NOMO-1 (cell line): ENCODE data around the gene FAM174C.
"Not testable (repeated sequence)": the region's sequence is repeated elsewhere in the genome, so short reads cannot be mapped to it uniquely, and the experiment has no call there.

Experiments
- DNase-seq, 2 experiments: peaks; one replicate each; lab custom pipeline; 2025; ENCODE audit not compliant: unreplicated experiment in 2 of 2; lab: John Stamatoyannopoulos, UW

FAM174C gene

DNA sequence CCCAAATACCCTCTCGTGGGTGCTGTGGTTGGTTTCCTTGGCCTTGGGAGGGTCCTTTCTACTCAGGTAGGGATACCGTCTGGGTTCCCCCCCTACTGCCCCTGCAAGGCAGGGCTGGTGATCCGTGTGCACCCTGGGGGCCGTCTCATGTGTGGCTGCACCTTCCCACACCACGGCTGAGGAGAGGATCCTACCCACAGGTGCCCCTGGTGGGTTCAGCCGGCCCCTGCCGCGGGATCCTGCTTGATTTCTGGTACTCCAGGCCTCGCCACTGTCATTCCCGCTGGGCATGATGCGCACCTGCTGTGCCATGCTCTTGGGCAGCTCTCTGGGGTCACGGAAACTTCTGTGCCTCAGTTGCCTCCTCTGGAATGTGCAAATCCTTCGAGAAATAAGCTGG lies 41.1 kb downstream of the FAM174C start:
- DNase-seq, result no peak

DNA sequence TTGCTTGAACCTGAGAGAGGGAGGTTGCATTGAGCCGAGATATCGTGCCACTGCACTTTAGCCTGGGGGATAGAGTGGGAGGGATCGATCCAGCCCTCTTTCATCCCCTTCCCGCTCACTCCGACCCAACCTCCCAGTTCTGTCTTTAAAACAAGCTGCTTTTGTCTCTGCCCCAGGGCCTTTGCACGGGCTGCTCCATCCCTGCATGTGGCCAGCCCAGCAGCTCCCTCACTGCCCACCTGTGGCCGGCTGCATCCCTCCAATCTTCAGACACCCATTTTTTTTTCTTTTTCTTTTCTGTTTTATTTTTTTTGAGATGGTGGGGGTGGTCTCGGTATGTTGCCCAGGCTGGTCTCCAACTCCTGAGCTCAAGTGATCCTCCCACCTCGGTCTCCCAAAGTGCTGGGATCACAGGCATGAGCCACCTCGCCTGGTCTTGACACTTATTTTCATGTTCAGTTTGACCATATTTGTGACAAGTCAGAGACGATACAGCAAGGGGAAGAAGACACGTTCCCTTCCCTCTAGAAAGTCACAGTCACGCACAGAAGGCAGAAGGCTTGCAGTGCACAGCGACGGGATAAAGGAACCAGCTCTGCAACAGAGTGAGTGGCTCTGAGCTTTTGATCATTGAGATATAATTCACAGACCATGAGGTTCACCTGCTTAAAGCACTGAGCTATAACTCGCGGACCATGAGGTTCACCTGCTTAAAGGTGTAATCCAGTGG lies 42.1 kb downstream of the FAM174C start:
- peak in 1 of 2 experiments; percentile 46 for DNase-seq

DNA sequence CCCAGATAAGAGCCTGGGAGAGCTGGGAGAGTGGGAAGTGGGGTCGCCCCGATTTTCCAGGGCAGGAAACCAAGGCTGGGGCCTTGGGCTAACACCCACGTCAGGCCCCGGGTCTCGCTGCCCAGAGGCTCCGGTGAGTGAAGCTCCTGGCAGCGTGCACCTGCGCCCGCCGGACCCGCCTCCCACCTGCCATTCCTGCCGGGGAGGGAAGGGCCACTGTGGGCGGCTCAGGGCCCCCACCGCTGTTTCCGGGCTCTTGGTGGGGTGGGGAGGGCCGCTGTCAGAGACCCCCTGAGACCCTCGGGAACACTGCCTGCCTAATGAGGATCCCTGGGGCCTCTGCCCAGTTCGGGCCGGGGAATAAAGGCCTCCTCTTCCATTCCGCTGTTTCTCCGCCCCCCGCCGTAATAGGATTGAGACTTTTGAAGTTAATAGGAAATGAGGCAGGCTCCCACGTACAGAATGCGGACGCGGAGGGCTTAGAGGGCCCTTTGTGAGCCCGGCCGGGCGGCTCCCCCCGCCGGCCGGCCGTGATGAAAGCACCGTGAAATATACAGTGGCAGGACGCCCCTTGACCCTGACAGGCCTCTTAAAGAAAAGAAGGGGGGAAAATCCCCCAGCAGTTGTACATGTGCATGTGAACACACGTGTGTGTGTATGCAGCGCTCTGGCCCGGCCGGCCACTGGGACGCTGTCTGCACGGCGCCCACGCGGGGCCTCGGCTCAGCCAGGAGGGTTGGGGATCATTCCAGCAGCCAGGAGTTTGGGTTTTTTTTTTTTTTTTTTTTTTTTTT lies 43.5 kb downstream of the FAM174C start:
- DNase-seq, result no peak

DNA sequence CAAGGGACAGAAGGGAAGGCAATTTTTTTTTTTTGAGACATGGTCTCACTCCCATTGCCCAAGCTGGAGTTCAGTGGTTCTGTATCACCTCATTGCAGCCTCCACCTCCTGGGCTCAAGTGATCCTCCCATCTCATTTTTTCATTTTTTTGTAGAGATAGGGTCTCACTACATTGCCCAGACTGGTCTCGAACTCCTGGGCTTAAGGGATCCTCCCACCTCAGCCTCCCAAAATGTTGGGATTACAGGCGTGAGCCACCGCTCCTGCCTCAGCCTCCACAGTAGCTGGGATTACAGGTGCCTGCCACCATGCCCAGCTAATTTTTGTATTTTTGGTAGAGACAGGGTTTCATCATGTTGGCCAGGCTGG lies 44.9 kb downstream of the FAM174C start:
- DNase-seq, result not testable (repeated sequence)

DNA sequence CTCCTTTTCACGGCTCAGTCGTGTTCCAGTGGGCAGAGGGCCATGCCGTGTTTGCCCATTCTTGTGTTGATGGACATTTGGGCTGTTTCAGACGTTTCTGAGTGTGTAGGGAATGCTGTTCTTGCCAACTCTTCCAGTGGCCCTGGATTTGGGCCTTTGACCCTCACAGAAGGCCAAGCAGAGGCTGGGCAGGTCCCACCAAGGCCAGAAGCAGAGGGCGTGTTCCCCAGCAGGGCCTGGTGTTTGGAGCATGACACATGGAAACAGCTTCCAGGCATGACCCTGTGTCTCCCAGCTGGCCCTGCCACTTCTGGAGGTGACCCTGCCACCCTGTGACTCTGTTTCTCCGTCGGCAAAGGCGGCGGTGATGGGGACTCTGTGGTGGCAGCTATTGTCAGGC lies 46.2 kb downstream of the FAM174C start:
- no peak for DNase-seq

DNA sequence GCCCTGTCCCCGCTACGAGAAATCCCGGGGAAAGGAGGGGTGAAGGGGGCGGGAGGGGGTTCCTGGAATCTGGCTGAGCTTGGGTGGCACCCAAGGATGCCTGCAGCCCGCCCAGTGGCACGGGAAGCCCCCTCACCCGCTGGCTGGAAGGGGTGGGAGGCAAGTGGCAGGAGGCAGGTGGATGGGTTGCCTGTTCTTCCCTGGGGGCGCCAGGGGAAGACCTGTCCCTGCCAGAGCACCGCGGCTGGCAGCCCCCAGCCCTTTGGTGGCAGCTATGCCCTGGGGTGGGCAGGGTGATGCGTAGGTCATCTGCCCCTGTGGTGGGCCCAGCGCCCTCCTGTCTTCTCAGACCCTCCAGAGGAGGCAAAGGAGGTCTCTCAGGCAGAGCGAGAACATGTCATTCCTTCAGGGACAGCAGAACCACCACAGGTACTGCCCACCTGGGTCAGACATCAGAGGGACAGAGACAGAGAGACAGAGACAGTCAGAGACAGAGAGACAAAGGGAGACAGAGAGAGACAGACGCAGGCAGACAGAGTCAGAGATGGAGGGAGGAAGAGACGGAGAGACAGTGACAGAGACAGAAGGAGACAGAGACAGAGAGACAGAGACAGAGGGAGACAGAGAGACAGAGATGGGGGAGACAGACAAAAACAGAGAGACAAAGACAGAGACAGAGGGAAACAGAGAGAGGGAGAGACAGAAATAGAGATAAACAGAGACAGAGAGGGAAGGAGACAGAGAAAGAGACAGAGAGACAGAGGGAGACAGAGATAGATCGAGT lies 47.1 kb downstream of the FAM174C start:
- no peak for DNase-seq

DNA sequence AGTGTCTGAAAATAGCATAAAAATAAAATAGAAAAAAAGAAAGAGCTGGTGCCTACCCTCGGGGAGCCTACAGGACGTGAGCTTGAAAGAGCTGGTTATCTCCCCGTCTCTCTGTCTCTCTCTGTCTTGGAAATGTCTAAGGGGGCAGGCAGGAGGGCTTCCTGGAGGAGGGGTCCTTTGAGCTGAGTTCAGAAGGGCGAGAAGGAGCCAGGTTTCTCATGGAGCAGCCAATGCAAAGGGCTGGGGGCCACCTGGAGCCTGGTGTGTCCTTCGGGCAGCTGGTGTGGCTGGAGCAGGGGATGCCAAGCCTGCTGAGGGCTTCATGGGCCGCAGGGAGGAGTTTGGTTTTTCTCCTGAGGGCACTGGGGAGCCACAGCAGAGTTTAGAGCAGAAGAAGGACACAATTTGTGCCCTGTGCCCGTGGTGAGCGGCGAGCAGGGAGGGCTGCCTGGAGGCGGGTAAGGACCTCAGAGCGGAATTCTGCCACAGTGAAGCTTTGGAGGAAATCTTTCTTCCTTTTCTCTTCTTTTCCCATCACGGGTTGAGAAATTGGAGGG lies 49.0 kb downstream of the FAM174C start:
- DNase-seq, result no peak

DNA sequence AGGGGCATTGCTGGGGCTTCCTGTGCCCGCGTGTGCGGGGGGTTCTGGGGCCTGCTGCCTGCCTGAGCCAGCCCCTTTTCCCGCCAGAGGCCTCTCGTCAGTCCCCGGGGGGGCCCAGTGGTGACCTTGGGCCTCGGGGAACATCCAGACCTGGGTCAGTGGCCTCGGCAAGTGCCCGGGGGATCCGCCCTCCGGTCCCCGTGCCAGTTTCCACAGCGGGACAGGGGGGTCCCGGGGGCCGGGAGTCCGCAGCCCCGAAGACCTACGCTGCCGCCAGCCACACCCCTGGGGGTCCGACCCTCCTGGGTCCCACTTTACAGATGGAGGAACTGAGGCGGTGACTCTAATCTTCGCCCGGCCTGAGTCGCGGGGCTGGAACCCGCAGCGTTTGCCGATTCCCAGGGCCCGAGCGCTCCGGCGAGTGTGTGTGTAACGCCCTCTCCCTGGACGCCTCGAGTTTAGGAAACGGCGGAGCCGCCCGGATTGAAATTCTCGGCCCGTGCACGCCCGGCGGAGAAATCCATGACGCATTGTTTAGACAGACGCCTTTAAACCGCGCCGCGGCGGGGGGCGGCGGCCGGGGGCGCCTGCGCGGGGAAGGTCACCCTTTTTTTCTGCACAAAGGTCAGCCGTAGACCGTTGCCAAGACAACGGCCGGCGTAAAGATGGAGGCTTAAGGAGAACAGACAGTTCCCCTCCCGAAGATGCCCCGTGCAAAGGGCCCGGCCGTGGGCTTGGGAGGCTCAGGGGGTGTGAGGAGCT lies 49.7 kb downstream of the FAM174C start:
- peak; percentile 36 to 48 for DNase-seq

DNA sequence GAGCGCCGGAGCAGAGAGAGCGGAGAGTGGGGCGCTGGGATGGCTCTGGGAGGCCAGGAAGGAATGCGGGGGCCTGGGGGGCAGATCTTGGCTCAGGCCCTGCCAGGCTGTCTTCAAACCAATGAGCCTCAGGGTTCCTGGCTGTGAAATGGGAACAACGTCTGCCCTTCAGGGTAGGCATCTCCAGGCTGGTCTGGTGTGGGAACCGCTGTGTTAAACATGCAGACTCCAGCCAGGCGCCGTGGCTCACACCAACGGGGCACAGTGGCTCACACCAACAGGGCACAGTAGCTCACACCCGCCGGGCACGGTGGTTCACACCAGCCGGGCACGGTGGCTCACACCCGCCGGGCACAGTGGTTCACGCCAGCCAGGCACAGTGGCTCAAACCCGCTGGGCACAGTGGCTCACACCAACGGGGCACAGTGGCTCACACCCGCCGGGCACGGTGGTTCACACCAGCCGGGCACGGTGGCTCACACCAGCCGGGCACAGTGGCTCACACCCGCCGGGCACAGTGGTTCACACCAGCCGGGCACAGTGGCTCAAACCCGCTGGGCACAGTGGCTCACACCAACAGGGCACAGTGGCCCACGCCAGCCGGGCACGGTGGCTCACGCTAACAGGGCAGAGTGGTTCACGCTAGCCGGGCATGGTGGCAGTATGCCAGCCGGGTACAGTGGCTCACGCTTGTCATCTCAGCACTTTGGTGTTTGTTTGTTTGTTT lies 50.4 kb downstream of the FAM174C start:
- no peak for DNase-seq

DNA sequence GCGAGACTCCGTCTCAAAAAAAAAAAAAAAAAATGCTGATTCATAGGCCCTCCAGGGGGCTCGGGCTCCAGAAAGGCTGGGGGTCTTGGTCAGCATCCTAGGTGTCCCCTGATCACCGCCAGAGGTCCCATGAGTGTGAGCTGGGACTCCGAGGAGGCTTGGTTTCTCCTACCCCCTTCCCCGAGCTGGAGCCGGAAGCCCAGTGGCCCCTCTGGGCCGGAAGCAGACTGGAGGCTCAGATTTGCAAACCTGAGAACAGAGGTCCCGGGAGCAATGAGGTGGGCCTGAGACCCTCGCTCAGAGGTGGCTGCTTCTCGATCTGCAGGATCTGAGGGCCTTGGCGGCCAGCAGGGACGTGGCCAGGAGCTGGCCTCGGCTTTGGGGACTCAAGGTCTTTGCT lies 51.8 kb downstream of the FAM174C start:
- DNase-seq, result no peak
